ENCODE data around the gene HEATR5A. TPM values are rescaled to one million over a fixed set of nuclear protein-coding genes. Genes with fewer than 3 reads are reported as not detected.
"Not testable (repeated sequence)": the region's sequence is repeated elsewhere in the genome, so short reads cannot be mapped to it uniquely, and the experiment has no call there.

The HEATR5A gene
- total RNA-seq, 1 experiment from 2014 or later: 16.7 TPM

GRCh38 chr14:31283578-31284252, 136.6 kb downstream of the HEATR5A start:
- no peak for DNase-seq (ENCODE audit: low read depth)

- DNase-seq (ENCODE audit: low read depth): no peak
These were observed 137.2 kb downstream of the HEATR5A start for GRCh38 chr14:31283153-31283552.

DNA sequence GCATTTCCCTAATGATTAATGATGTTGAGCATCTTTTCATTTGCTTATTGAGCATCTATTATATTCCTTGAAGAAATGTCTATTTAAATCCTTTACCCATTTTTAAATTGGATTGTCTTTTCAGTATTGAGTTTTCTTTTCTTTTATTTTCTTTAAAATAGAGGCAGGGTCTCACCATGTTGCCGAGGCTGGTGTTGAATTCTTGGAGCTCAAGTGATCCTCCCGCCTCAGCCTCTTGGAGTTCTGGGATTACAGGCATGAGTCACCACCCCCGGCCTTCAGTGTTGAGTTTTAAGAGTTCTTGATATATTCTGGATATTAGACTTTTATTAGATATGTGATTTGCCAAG, 139.5 kb downstream of the HEATR5A start:
- no peak for DNase-seq (ENCODE audit: low read depth)

DNA sequence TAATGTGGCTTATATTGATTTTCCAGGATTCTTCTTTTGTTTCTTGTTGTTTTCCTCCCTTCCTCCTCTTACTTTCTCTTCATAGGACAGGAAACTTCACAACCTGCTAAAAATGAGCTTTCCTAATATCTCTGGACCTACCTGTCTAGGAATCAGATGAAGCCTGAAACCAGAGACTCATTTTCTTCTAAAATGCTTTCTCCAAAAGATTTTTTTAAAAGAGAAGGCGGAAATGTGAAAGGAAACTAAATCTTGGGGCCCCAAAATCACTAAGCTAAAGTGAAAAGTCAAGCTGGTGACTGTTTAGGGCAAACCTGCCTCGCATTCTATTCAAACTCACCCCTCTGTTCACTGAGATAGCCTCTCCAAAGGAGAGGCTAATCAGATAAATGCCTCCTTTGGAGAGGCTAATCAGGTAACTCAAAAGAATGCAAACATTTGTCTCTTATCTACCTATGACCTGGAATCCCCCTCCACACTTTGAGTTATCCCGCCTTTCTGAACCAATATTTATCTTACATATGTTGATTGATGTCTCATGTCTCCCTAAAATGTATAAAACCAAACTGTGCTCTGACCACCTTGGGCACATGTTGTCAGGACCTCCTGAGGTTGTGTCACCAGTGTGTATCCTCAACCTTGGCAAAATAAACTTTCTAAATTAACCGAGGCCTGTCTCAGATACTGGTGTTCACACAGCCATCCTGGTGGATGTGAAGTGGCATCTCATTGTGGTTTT, 140.0 kb downstream of the HEATR5A start:
- DNase-seq (ENCODE audit: low read depth): no peak

DNA sequence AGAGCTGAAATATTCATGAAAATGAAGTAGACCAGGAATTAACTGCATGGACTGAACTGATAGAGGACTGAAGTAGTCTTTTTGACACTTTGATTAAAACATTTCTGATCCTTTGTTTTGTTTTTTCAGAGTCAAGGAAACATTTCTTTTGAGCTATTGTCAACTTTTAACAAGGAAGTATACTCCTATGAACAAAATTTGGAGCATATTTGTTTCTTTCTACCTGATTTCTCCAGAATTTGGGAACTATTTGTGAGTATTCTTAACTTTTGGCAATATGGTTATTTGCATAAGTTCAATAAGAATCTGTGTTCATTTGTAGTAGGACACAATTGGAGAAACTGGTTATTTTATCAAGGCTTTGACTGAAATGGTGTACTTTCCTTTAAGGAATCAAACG, 141.5 kb downstream of the HEATR5A start:
- DNase-seq (ENCODE audit: low read depth): no peak

DNA sequence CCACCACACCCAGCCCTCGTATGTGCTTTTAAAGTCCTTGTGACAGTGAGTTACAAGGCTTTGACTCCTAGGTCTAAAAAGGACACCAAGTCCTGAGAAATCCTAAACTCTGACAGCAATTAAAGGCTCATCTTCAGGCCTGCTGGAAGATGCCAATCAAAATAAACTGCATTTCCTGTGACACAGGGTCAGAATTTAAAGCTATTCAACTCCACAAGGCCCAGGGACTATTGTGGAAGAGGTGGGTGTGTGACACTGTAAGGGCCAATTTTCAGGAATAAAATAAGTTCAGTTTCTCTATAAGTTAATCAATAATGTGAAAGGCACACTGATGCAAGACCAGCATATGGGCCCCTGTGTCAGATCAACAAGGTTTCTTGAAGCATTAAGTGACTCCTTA, 143.3 kb downstream of the HEATR5A start:
- DNase-seq (ENCODE audit: low read depth): no peak

DNA sequence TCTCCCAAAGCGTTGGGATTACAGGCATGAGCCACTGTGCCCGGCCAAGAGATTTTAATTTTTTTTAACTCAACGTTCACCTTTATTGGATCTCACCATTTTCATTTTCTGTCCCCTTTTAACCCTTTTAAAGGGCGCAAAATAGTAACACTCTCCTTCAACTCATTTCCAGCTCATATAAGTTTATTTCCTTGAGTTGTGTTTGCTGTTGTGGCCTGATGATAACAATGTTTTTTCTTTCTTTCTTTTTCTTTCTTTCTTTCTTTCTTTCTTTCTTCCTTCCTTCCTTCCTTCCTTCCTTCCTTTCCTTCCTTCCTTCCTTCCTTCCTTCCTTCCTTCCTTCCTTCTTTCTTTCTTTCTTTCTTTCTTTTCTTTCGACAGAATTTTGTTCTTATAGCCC, 143.9 kb downstream of the HEATR5A start:
- not testable (repeated sequence) for DNase-seq (ENCODE audit: low read depth)

- no peak for DNase-seq (ENCODE audit: low read depth)
These were observed 144.6 kb downstream of the HEATR5A start for GRCh38 chr14:31275731-31276130.

- DNase-seq (ENCODE audit: low read depth): no peak
These were observed 148.7 kb downstream of the HEATR5A start for GRCh38 chr14:31271648-31272047.

DNA sequence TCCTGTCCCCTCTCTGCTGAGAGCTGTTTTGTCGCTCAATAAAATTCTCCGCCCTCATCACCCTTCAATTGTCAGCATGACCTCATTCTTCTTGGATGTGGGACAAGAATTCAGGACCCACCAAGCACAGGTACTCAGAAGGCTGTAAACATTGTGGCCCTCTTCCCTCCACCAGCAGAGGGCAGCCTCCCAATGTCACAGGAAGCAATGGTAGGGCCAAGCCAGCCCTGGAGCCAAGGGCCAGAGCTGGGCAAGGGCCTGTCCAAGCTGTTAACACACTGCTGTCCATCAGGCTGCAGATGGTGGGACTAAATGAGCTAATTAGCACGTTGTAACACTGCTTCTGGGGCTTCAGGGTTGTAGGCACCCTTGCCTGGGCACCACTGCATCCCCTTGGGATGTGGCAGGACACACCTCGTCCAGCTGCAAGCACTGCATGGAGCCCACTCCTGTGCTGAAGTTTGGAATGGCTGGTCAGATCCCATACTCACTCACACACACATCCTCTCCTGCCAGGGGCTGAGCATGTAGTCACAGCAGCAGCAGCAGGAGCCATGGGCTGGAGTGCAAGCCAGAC, 150.1 kb downstream of the HEATR5A start:
- DNase-seq (ENCODE audit: low read depth): peak; percentile 37

GRCh38 chr14:31269634-31270195, 150.6 kb downstream of the HEATR5A start:
- no peak for DNase-seq (ENCODE audit: low read depth)

DNA sequence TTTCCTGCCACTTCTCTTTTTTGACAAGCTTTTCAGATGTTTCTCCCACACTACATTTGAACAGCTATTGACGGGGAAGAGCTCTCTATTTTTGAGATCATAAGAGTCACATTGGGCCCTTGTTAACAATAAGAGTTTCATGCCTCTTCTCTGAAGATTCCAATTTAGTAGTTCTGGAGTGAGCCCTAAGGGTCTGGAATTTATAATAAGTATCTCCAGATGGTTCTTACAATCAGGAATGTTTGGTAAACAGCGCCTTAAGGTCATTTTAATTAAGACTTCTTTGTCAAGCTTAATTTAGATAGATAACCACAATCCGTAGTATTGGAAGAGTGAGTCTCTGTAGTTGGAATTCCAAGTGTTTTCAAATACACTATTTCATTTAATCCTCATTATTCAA, 152.1 kb downstream of the HEATR5A start:
- DNase-seq (ENCODE audit: low read depth): no peak

- no peak for DNase-seq (ENCODE audit: low read depth)
These were observed 153.7 kb downstream of the HEATR5A start for GRCh38 chr14:31266437-31267331.

- DNase-seq (ENCODE audit: low read depth): peak; percentile 42
These were observed 154.5 kb downstream of the HEATR5A start for GRCh38 chr14:31265701-31266398.

DNA sequence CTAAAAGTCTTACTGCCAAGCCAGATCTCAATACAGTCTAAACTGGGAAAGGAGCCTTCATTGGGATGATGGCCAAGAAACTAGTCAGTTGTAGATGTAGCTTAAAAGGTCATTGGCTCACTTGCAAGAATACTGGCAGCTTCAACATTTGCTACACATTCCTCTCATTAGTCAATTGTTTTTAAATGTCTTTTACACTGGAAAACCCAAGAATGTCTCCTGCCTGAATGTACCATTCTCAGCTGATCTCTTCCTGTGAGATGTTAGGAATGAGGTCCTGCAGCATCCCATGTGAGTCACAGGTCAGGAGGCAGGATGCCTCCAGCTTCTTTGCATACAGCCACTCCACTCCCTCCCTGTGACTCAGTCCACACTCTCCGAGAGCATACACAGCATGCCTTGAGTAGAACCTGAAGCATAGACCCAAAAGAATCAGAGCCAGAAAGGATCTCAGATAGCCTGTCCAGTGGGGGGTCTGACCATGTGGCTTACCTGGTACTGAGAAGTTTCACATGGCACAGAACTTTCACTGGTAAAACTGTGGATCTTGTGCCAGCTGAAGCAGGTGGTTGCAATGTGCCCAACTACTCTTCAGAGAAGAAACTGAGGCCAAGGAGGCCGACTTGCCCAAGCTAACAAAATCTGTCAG, 156.7 kb downstream of the HEATR5A start:
- DNase-seq (ENCODE audit: low read depth): peak; percentile 99

GRCh38 chr14:31261859-31262731, 158.3 kb downstream of the HEATR5A start:
- peak; percentile 62 for DNase-seq (ENCODE audit: low read depth)

- DNase-seq (ENCODE audit: low read depth): no peak
These were observed 158.9 kb downstream of the HEATR5A start for GRCh38 chr14:31261523-31261858.

DNA sequence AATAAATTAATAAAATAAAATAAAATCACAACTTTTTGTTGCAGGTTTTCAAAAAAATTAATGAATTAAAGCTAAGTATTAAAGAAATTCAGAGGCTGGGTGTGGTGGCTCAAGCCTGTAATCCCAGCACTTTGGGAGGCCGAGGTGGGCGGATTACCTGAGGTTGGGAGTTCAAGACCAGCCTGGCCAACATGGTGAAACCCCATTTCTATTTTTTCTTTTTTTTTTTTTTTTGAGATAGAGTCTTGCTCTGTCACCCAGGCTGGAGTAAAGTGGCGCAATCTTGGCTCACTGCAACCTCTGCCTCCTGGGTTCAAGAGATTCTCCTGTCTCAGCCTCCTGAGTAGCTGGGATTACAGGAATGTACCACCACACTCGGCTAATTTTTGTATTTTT, 161.3 kb downstream of the HEATR5A start:
- not testable (repeated sequence) for DNase-seq (ENCODE audit: low read depth)

DNA sequence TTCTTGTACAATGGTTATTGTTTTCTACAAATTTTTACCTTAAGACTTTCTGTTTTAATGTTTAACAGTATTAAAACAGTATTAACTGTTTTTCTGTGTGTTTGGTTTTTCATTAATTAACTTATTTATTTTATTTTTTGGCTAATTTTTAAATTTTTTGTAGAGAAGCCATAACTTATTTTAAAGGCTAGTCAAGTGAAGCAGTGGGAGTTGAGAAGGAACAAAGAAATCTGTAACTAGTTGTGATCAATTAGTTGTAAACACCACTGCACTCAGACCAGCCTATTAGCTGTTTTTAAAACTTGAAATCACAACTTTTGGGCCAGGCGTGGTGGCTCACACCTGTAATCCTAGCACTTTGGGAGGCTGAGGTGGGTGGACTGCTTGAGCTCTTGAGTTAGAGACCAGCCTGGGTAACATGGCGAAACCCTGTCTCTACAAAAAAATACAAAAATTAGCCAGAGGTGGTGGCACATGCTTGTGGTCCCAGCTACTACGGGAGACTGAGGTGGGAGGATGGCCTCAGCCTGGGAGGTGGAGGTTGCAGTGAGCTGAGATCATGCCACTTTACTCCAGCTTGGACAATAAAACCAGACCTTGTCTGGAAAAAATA, 161.8 kb downstream of the HEATR5A start:
- no peak for DNase-seq (ENCODE audit: low read depth)
